NCI-H2081 treated with DMSO at 0.1 percent for 48 hours (cell line): ENCODE results near the gene CAMK1D.

Experiments used
- DNase-seq: peaks from one replicate; lab custom pipeline; 2025; lab: John Stamatoyannopoulos, UW

CAMK1D gene

GRCh38 chr10:12561307-12561706, 212.0 kb downstream of the CAMK1D start:
- DNase-seq, result no peak

- DNase-seq, result no peak
Observed at GRCh38 chr10:12561720-12562119, 212.4 kb downstream of the CAMK1D start.

- DNase-seq, result no peak
Observed at GRCh38 chr10:12563489-12563888, 214.1 kb downstream of the CAMK1D start.

GRCh38 chr10:12564173-12564572, 214.8 kb downstream of the CAMK1D start:
- DNase-seq, result no peak

GRCh38 chr10:12566161-12567115, 217.1 kb downstream of the CAMK1D start:
- no peak for DNase-seq

- no peak for DNase-seq
Observed at GRCh38 chr10:12568391-12569009, 219.2 kb downstream of the CAMK1D start.

GRCh38 chr10:12572281-12572680, 222.9 kb downstream of the CAMK1D start:
- DNase-seq, result no peak

- DNase-seq, result no peak
Observed at GRCh38 chr10:12577610-12578009, 228.3 kb downstream of the CAMK1D start.

- DNase-seq, result no peak
Observed at GRCh38 chr10:12579954-12580858, 230.9 kb downstream of the CAMK1D start.

- DNase-seq, result no peak
Observed at GRCh38 chr10:12583891-12584595, 234.7 kb downstream of the CAMK1D start.

GRCh38 chr10:12586741-12587140, 237.4 kb downstream of the CAMK1D start:
- DNase-seq, result no peak

GRCh38 chr10:12587451-12587888, 238.1 kb downstream of the CAMK1D start:
- no peak for DNase-seq

GRCh38 chr10:12588091-12588860, 238.9 kb downstream of the CAMK1D start:
- no peak for DNase-seq

GRCh38 chr10:12589291-12589690, 239.9 kb downstream of the CAMK1D start:
- DNase-seq, result no peak

GRCh38 chr10:12589791-12590190, 240.4 kb downstream of the CAMK1D start:
- DNase-seq, result no peak

GRCh38 chr10:12590675-12591659, 241.6 kb downstream of the CAMK1D start:
- DNase-seq, result no peak

- no peak for DNase-seq
Observed at GRCh38 chr10:12592967-12593366, 243.6 kb downstream of the CAMK1D start.

GRCh38 chr10:12594448-12594944, 245.1 kb downstream of the CAMK1D start:
- DNase-seq, result no peak

GRCh38 chr10:12595936-12596576, 246.7 kb downstream of the CAMK1D start:
- DNase-seq, result no peak
